Fibroblast of pulmonary artery (primary cell): ENCODE results near the gene ACTN3.
A peak's percentile ranks its signal among the peaks of the same experiment; 100 is the strongest.

Source experiments
- DNase-seq: peaks from one replicate; pipeline ENCODE4 v3.0.0-alpha.2; 2010; ENCODE audit warnings: low read depth
- H3K4me3 ChIP-seq: replicated peaks from 2 replicates; pipeline ENCODE4 v1.5.1; 2011; ENCODE audit warnings: low read depth, mild to moderate bottlenecking, control low read depth, low read length, moderate library complexity
- TF ChIP-seq, protein P1 (sequence below): IDR thresholded peaks from 2 replicates; pipeline ENCODE4 v1.5.1; 2011; ENCODE audit warnings: mild to moderate bottlenecking, control low read depth, low read length, inconsistent platforms; ENCODE audit errors: missing control alignments

ACTN3 gene

DNA sequence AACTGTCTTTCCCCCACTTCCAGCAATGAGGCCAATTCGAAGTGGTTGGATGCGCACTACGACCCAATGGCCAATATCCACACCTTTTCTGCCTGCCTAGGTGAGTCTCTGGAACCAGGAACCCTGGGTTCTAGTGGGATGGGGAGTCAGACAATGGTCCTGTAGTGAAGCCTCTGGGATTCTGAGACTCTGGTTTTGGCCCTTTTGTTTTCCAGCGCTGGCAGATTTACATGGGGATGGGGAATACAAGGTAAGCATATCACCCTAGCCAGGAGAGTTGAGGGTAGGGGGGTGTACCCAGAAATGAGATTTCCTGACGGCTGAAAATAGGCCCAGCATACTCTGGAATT, 35.7 kb upstream of the ACTN3 start:
- no peak for DNase-seq
- peak overlapping the region; percentile 98 for H3K4me3 ChIP-seq
- TF ChIP-seq, protein P1, sequence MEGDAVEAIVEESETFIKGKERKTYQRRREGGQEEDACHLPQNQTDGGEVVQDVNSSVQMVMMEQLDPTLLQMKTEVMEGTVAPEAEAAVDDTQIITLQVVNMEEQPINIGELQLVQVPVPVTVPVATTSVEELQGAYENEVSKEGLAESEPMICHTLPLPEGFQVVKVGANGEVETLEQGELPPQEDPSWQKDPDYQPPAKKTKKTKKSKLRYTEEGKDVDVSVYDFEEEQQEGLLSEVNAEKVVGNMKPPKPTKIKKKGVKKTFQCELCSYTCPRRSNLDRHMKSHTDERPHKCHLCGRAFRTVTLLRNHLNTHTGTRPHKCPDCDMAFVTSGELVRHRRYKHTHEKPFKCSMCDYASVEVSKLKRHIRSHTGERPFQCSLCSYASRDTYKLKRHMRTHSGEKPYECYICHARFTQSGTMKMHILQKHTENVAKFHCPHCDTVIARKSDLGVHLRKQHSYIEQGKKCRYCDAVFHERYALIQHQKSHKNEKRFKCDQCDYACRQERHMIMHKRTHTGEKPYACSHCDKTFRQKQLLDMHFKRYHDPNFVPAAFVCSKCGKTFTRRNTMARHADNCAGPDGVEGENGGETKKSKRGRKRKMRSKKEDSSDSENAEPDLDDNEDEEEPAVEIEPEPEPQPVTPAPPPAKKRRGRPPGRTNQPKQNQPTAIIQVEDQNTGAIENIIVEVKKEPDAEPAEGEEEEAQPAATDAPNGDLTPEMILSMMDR, result no peak

DNA sequence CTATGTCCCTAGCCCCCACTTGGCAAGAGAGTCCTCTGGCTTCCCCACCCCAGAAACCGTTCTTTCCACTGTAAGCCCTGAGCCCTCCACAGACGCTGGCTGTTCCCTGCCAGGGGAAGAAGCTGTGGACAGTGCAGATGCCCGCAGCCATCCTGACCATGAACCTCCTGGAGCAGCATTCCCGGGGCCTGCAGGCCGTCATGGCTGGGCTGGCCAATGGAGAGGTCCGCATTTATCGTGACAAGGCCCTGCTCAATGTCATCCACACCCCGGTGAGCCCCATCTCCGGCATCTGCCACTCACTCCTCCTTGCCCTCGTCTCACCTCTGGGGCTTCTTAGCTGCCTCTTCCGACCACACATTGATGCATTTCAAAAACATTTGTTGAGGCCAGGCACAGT, 23.1 kb upstream of the ACTN3 start:
- no peak for DNase-seq
- H3K4me3 ChIP-seq, result no peak overlapping the region
- TF ChIP-seq, protein P1, result no peak

DNA sequence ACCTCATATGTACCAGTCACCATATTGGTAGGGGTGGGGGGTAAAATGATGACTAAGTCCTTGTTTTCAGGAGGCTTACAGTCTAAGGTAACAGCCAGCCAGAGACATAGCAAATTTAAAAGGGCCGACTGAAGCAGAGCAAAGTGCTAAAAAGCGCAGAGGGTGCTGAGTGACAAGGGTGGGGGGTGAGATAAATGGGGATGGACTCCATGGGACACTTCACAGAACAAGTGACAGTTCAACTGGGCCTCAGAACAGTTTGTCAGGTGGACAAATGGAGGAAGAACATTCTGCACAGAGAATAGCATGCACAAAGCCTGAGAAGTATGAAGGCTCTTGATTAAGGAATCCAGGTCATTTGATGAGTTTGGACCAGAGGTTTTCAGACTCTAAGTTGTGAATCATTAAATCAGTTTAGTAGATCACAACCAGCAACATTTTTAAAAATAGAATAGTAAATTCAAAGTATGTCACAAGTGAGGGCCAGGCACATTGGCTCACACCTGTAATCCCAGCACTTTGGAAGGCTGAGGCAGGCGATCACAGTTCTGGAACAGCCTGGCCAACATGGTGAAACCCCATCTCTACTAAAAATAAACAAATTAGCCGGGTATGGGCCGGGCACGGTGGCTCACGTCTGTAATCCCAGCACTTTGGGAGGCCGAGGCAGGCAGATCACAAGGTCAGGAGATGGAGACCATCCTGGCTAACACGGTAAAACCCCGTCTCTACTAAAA, 22.2 kb upstream of the ACTN3 start:
- no peak for DNase-seq
- no peak overlapping the region for H3K4me3 ChIP-seq
- TF ChIP-seq, protein P1, result no peak

DNA sequence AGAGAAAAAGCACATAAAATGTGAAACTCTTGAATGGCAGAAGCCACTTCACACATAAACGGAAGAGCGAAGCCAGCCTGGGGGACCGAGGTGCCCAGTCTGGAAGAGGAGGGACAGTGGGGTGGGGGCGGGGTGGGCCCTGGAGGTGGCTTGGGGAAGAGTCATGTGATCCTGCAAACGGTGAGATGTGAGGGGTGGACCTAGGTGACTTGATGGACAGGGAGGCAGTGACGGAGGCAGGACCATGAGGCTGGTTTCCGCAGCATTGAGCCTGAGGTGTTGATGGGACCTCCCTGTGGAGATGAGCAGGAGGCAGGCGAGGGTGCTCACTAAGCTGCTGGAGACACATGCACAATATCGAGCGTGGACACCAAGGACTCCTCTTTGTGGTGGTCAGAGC, 17.6 kb upstream of the ACTN3 start:
- H3K4me3 ChIP-seq, result no peak overlapping the region
- no peak for DNase-seq
- TF ChIP-seq, protein P1, result no peak

DNA sequence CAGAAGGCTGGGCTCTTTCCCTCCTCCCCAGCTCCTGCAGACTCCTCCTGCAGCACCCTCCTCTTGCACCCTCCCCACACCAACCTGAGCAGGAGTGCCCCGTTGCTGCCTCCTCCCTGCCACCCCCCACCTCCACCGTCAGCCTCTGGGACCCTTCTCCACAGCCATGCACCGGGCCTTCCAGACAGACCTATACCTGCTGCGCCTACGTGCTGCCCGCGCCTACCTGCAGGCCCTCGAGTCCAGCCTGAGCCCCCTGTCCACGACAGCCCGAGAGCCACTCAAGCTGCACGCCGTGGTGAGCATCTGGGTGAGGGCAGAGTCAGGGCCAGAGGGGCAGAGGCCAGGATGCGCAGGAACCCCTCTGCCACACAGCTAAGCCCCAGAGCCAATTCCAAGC, 17.0 kb upstream of the ACTN3 start:
- H3K4me3 ChIP-seq, result no peak overlapping the region
- TF ChIP-seq, protein P1, result no peak
- no peak for DNase-seq

DNA sequence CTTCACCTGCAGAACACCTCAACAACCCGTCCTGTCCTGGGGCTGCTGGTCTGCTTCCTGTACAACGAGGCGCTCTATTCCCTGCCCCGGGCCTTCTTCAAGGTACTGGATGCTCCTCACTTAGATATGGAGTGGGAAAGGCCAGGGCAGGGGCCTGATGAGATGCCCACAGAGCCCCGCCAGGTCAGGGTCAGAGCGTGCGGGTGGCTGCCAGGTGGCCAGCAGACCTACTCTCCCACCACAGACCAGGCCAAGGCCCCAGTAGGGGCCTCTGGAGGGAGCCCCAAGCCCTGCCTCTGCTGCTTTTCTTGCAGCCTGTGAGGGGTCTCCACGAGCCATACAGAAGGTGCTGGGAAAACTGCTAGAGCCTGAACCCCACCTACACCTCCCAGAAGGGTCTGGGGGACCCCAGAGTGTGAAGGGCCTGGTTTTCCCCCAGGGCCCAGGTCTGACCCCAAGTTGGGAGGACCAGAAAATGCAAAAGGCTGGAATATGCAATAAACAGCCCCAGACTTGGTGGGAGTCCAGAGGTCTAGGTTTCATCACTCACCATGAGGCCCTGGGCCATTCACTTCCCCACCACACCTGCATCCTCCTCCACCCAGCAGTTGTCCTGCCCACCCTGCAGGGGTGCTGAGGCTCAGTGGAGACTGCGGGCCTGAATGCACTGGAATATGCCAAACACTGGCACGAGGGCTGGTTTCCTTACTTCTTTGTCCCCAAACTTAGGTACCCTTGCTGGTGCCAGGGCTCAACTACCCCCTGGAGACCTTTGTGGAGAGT, 15.6 kb upstream of the ACTN3 start:
- no peak for DNase-seq
- TF ChIP-seq, protein P1, result no peak
- H3K4me3 ChIP-seq, result no peak overlapping the region
